HCT116 (cell line): ENCODE results near the gene MTHFD2L. TPM values are rescaled to one million over a fixed set of nuclear protein-coding genes. Genes with fewer than 3 reads are reported as not detected.

ENCODE experiments used
- ATAC-seq: fragments of 200-7000 bp; cut with Tn5 transposase; 2 replicates; pipeline ENCODE4 v1.9.1; 2020; ENCODE audit warnings: mild to moderate bottlenecking, moderate library complexity
- BruUV-seq: library from RNA; stranded (reverse); fragments of 400-500 nt; replicated peaks from 2 replicates; lab custom pipeline; 2021; lab: Mats Ljungman, UMichigan
- CTCF ChIA-PET: fragments of 300-600 bp; sonication (Branson Sonifier 250); formaldehyde crosslinking; loops from one replicate; lab custom pipeline; 2021; ENCODE audit warnings: antibody characterized with exemption; lab: Charles Lee
- POLR2A ChIA-PET: fragments of 300-600, 350-600 bp; sonication (Branson Sonifier 250); formaldehyde crosslinking; loops from one replicate; lab custom pipeline; 2021; ENCODE audit warnings: antibody characterized with exemption; lab: Charles Lee
- RAD21 ChIA-PET, 2 experiments: fragments of 300-600 bp; sonication (Branson Sonifier 250); formaldehyde crosslinking; loops; one replicate each; lab custom pipeline; 2023; ENCODE audit warnings: low total read pairs in 2 of 2; ENCODE audit not compliant: uncharacterized antibody in 2 of 2, unreplicated experiment in 2 of 2, low non-redundant PET in 1 of 2; lab: Charles Lee
- DNase-seq: peaks from one replicate; pipeline ENCODE4 v3.0.0-alpha.2; 2010; ENCODE audit warnings: low read depth, low spot score
- H2AFZ ChIP-seq: fragments of 200-600 bp; shearing (Covaris generic), sonication (generic); 2 replicates; pipeline ENCODE4 v1.6.1; 2017; ENCODE audit warnings: low read depth, mixed run types, mixed read lengths, antibody characterized with exemption, low read length; ENCODE audit not compliant: poor library complexity, severe bottlenecking
- H3K27ac ChIP-seq: 2 replicates; pipeline ENCODE4 v1.5.1; 2012; ENCODE audit warnings: low read depth, low read length
- H3K27me3 ChIP-seq: fragments of 200-600 bp; sonication (generic); 2 replicates; pipeline ENCODE4 v1.6.1; 2016; ENCODE audit warnings: mixed run types, low read length, mixed read lengths; ENCODE audit not compliant: insufficient read depth
- H3K36me3 ChIP-seq, 2 experiments: fragments of 200-500 bp in 1 of 2; fragments of 200-600 bp in 1 of 2; sonication (Bioruptor generic) in 1 of 2; sonication (generic) in 1 of 2; 2 replicates each; pipeline versions ENCODE4 v1.5.1 to v1.6.1; 2014 to 2016; ENCODE audit warnings: low read length in 2 of 2, inconsistent platforms in 1 of 2, mixed read lengths in 1 of 2, mixed run types in 1 of 2; ENCODE audit not compliant: insufficient read depth in 2 of 2, control insufficient read depth in 1 of 2
- H3K4me1 ChIP-seq, 2 experiments: fragments of 200-600 bp in 1 of 2; sonication (generic) in 1 of 2; 2 replicates each; pipeline versions ENCODE4 v1.5.1 to v1.6.1; 2012 to 2017; ENCODE audit warnings: low read length in 2 of 2, inconsistent platforms in 1 of 2, mild to moderate bottlenecking in 1 of 2, mixed read lengths in 1 of 2, mixed run types in 1 of 2, moderate library complexity in 1 of 2; ENCODE audit not compliant: insufficient read depth in 2 of 2, control insufficient read depth in 1 of 2
- H3K4me2 ChIP-seq: fragments of 200-600 bp; sonication (generic); 2 replicates; pipeline ENCODE4 v1.6.1; 2017; ENCODE audit warnings: mixed run types, low read length, mixed read lengths
- H3K4me3 ChIP-seq, 2 experiments: fragments of 200-600 bp in 1 of 2; sonication (generic) in 1 of 2; replicated peaks in 1 of 2; 2 replicates each; pipeline ENCODE4 v1.5.1; 2011 to 2016; ENCODE audit warnings: low read length in 2 of 2, control low read depth in 1 of 2, low read depth in 1 of 2, mild to moderate bottlenecking in 1 of 2, mixed read lengths in 1 of 2, mixed run types in 1 of 2
- H3K79me2 ChIP-seq: fragments of 200-600 bp; sonication (generic); 2 replicates; pipeline ENCODE4 v1.6.1; 2017; ENCODE audit warnings: mild to moderate bottlenecking, mixed run types, low read length, moderate library complexity, mixed read lengths; ENCODE audit not compliant: insufficient read depth
- H3K9ac ChIP-seq: fragments of 200-600 bp; sonication (generic); 2 replicates; pipeline ENCODE4 v1.6.1; 2016; ENCODE audit warnings: low read length, mixed read lengths
- H3K9me2 ChIP-seq: fragments of 200-600 bp; sonication (generic), shearing (Covaris generic); 2 replicates; pipeline ENCODE4 v1.6.1; 2017; ENCODE audit warnings: mixed run types, mild to moderate bottlenecking, moderate library complexity; ENCODE audit not compliant: insufficient read depth
- H3K9me3 ChIP-seq, 2 experiments: fragments of 200-500 bp in 1 of 2; fragments of 200-600 bp in 1 of 2; sonication (Bioruptor generic) in 1 of 2; sonication (generic) in 1 of 2; 2 replicates each; pipeline ENCODE4 v1.6.1; 2014 to 2017; ENCODE audit warnings: low read length in 2 of 2, mixed read lengths in 2 of 2, inconsistent platforms in 1 of 2, low read depth in 1 of 2, mild to moderate bottlenecking in 1 of 2, mixed run types in 1 of 2, moderate library complexity in 1 of 2; ENCODE audit not compliant: control insufficient read depth in 1 of 2, insufficient read depth in 1 of 2
- H4K20me1 ChIP-seq: fragments of 200-600 bp; sonication (generic), shearing (Covaris generic); 2 replicates; pipeline ENCODE4 v1.6.1; 2017; ENCODE audit warnings: mixed run types, mild to moderate bottlenecking, moderate library complexity; ENCODE audit not compliant: insufficient read depth
- ATF3 ChIP-seq: IDR thresholded peaks from 2 replicates; pipeline ENCODE4 v1.6.1; 2012
- CBX3 ChIP-seq: IDR thresholded peaks from 2 replicates; pipeline ENCODE4 v1.6.1; 2012; ENCODE audit warnings: low read depth
- CEBPB ChIP-seq: IDR thresholded peaks from 2 replicates; pipeline ENCODE4 v1.6.1; 2012; ENCODE audit warnings: low read depth
- EGR1 ChIP-seq: IDR thresholded peaks from 2 replicates; pipeline ENCODE4 v1.6.1; 2012; ENCODE audit warnings: low read depth
- EZH2 ChIP-seq: fragments of 200-600 bp; sonication (generic); IDR thresholded peaks from 2 replicates; pipeline ENCODE4 v1.6.1; 2017; ENCODE audit warnings: antibody characterized with exemption, mixed run types
- EZH2phosphoT487 ChIP-seq: fragments of 200-600 bp; IDR thresholded peaks from 2 replicates; pipeline ENCODE4 v1.6.1; 2018; ENCODE audit warnings: antibody characterized with exemption, borderline replicate concordance
- JUND ChIP-seq: IDR thresholded peaks from 2 replicates; pipeline ENCODE4 v1.6.1; 2012
- POLR2A ChIP-seq: IDR thresholded peaks from 2 replicates; pipeline ENCODE4 v1.7.0; 2011; ENCODE audit warnings: borderline replicate concordance; ENCODE audit not compliant: insufficient read depth, insufficient read length; ENCODE audit errors: extremely low read depth
- RAD21 ChIP-seq: IDR thresholded peaks from 2 replicates; pipeline ENCODE4 v1.6.1; 2012; ENCODE audit warnings: low read depth, mild to moderate bottlenecking
- REST ChIP-seq: IDR thresholded peaks from 2 replicates; pipeline ENCODE4 v1.6.1; 2012; ENCODE audit warnings: low read depth
- SIN3A ChIP-seq: IDR thresholded peaks from 2 replicates; pipeline ENCODE4 v1.6.1; 2012; ENCODE audit warnings: low read depth
- SRF ChIP-seq: IDR thresholded peaks from 2 replicates; pipeline ENCODE4 v1.6.1; 2012; ENCODE audit warnings: low read depth
- TCF7L2 ChIP-seq: IDR thresholded peaks from 2 replicates; pipeline ENCODE4 v1.7.0; 2011; ENCODE audit warnings: borderline replicate concordance, inconsistent platforms; ENCODE audit not compliant: insufficient read depth, insufficient read length; ENCODE audit errors: extremely low read depth
- YY1 ChIP-seq: IDR thresholded peaks from 2 replicates; pipeline ENCODE4 v1.6.1; 2011; ENCODE audit warnings: low read length, low read depth, moderate library complexity, mild to moderate bottlenecking; ENCODE audit not compliant: insufficient replicate concordance; ENCODE audit errors: extremely low read depth
- ZBTB33 ChIP-seq: IDR thresholded peaks from 2 replicates; pipeline ENCODE4 v1.6.1; 2011; ENCODE audit warnings: mild to moderate bottlenecking, low read length, moderate library complexity; ENCODE audit not compliant: insufficient replicate concordance; ENCODE audit errors: extremely low read depth
- ZFX ChIP-seq: fragments of 450-650 bp; IDR thresholded peaks from 2 replicates; pipeline ENCODE4 v1.6.1; 2017
- ZNF274 ChIP-seq: fragments of 200-500 bp; sonication (Bioruptor generic); IDR thresholded peaks from 2 replicates; pipeline ENCODE4 v1.6.1; 2014; ENCODE audit warnings: mild to moderate bottlenecking, low read depth, low read length, inconsistent platforms
- intact Hi-C: fragments of 100-400 bp; cut with micrococcal nuclease; formaldehyde crosslinking; loops from 2 replicates; pipeline ENCODE4 v1.10.0; 2022
- total RNA-seq: library from RNA; stranded (reverse); gene quantifications from one replicate; pipeline ENCODE4 v1.2.1, GENCODE V29; 2021; ENCODE audit not compliant: unreplicated experiment

MTHFD2L gene
- total RNA-seq, 1 experiment from 2014 or later: 15.0 TPM

GRCh38 chr4:74173321-74173720 is 15.4 kb downstream of the MTHFD2L start:
- intact Hi-C loops: no loop called here
- Histone ChIP-seq H3K9me2 (no peaks in the 10 kb centered on the region), H3K4me2 (no peak overlapping the region), H3K4me1 (0 out of 4 replicates have a peak, but pooled peaks cover 0 to under 1% of the 10 kb centered on the region in 2 experiments), H3K9me3 (no peaks in the 10 kb centered on the region), H3K79me2 (no peaks in the 10 kb centered on the region), H2AFZ (no peak overlapping the region), H3K9ac (no peak overlapping the region), H3K27me3 (no peaks in the 10 kb centered on the region), H4K20me1 (no peaks in the 10 kb centered on the region), H3K27ac (no peak overlapping the region), H3K36me3 (no peaks in the 10 kb centered on the region), H3K4me3 (no peak overlapping the region)
- ATAC-seq (no peak), DNase-seq (no peak)
- ChIA-PET POLR2A (no interaction called here), RAD21 (no interaction called here), CTCF (no interaction called here)
- BruUV-seq: no TSS peak
- TF ChIP-seq JUND (no peak), EZH2phosphoT487 (no peak), ZFX (no peak), CBX3 (no peak), REST (no peak), SIN3A (no peak), YY1 (no peak)

GRCh38 chr4:74174421-74174820 is 16.5 kb downstream of the MTHFD2L start:
- no peak overlapping the region for H3K9ac ChIP-seq
- intact Hi-C loops: no loop called here
- ATAC-seq (no peak), DNase-seq (no peak)
- H3K27me3 ChIP-seq: no peaks in the 10 kb centered on the region
- POLR2A ChIA-PET: no interaction called here
- no peaks in the 10 kb centered on the region for H3K9me3 ChIP-seq
- H3K36me3 ChIP-seq: no peaks in the 10 kb centered on the region
- no peak overlapping the region for H3K4me3 ChIP-seq
- CTCF ChIA-PET: no interaction called here
- H3K4me2 ChIP-seq: no peak overlapping the region
- RAD21 ChIA-PET: no interaction called here
- no peaks in the 10 kb centered on the region for H3K9me2 ChIP-seq
- H3K27ac ChIP-seq: no peak overlapping the region
- no peak overlapping the region for H2AFZ ChIP-seq
- BruUV-seq: no TSS peak
- no peaks in the 10 kb centered on the region for H3K79me2 ChIP-seq
- no peaks in the 10 kb centered on the region for H3K4me1 ChIP-seq
- no peaks in the 10 kb centered on the region for H4K20me1 ChIP-seq
- no peak for TF ChIP-seq ATF3
- no peak for TF ChIP-seq ZNF274
- TF ChIP-seq RAD21: no peak
- no peak for TF ChIP-seq POLR2A
- TF ChIP-seq SRF: no peak
- no peak for TF ChIP-seq SIN3A
- no peak for TF ChIP-seq CBX3
- no peak for TF ChIP-seq ZFX
- no peak for TF ChIP-seq ZBTB33
- no peak for TF ChIP-seq EGR1
- TF ChIP-seq TCF7L2: no peak
- TF ChIP-seq CEBPB: no peak
- TF ChIP-seq EZH2: no peak
